NCI-H2196 (cell line): Measurements from ENCODE around the gene SMYD5.
A peak's percentile ranks its signal among the peaks of the same experiment; 100 is the strongest.
"Not testable (repeated sequence)": the region's sequence is repeated elsewhere in the genome, so short reads cannot be mapped to it uniquely, and the experiment has no call there.

Experiments
- DNase-seq: peaks from one replicate; lab custom pipeline; 2025; ENCODE audit not compliant: unreplicated experiment; lab: John Stamatoyannopoulos, UW

SMYD5 gene

GRCh38 chr2:73214120-73215035, at the start of gene SMYD5:
Gene SMYD5 (plus strand): TSS chr2:73214245. CDS start chr2:73214267, 22 bp downstream.
- peak; percentile 66 for DNase-seq

GRCh38 chr2:73165978-73166377, 48.1 kb upstream of the SMYD5 start:
- not testable (repeated sequence) for DNase-seq

GRCh38 chr2:73166813-73167212, 47.2 kb upstream of the SMYD5 start:
- DNase-seq = not testable (repeated sequence)

- not testable (repeated sequence) for DNase-seq
Measured at GRCh38 chr2:73168348-73168747, 45.7 kb upstream of the SMYD5 start.

- not testable (repeated sequence) for DNase-seq
Measured at GRCh38 chr2:73170341-73170740, 43.7 kb upstream of the SMYD5 start.

- no peak for DNase-seq
Measured at GRCh38 chr2:73172963-73173362, 41.1 kb upstream of the SMYD5 start.

- DNase-seq = no peak
Measured at GRCh38 chr2:73173781-73174180, 40.3 kb upstream of the SMYD5 start.

GRCh38 chr2:73174244-73174643, 39.8 kb upstream of the SMYD5 start:
- no peak for DNase-seq

GRCh38 chr2:73174941-73175662, 38.9 kb upstream of the SMYD5 start:
- no peak for DNase-seq

- DNase-seq = peak; percentile 37
Measured at GRCh38 chr2:73175663-73176204, 38.3 kb upstream of the SMYD5 start.

- DNase-seq = no peak
Measured at GRCh38 chr2:73176205-73176880, 37.7 kb upstream of the SMYD5 start.

GRCh38 chr2:73176881-73177644, 37.0 kb upstream of the SMYD5 start:
- peak; percentile 76 for DNase-seq

GRCh38 chr2:73177645-73178255, 36.3 kb upstream of the SMYD5 start:
- no peak for DNase-seq

GRCh38 chr2:73185965-73186364, 28.1 kb upstream of the SMYD5 start:
- DNase-seq = no peak

- no peak for DNase-seq
Measured at GRCh38 chr2:73187549-73187948, 26.5 kb upstream of the SMYD5 start.

GRCh38 chr2:73197579-73197978, 16.5 kb upstream of the SMYD5 start:
- DNase-seq = no peak

- not testable (repeated sequence) for DNase-seq
Measured at GRCh38 chr2:73200281-73200680, 13.8 kb upstream of the SMYD5 start.

- DNase-seq = peak; percentile 1
Measured at GRCh38 chr2:73202156-73203054, 11.6 kb upstream of the SMYD5 start, which contains the start of gene NOTO. Gene NOTO (plus strand): TSS chr2:73202574. CDS start chr2:73202667, 93 bp downstream.
